Gastrocnemius medialis (tissue), 4 donors: ENCODE measurements around the gene SEPTIN11.

Experiments
- POLR2A ChIP-seq, 2 donors: fragments of 450-650 bp; IDR thresholded peaks; one replicate each; pipeline ENCODE4 v1.6.1; 2017; ENCODE audit warnings: antibody characterized with exemption in 2 of 2, mild to moderate bottlenecking in 2 of 2, moderate library complexity in 2 of 2
- TF ChIP-seq, protein P1 (sequence below), 5 experiments: fragments of 450-650 bp in 3 of 5; fragments of 200-600 bp in 2 of 5; sonication (generic) in 2 of 5; IDR thresholded peaks in 4 of 5; conservative IDR thresholded peaks in 1 of 5; 1 replicate in 4 of 5; 2 replicates in 1 of 5; pipeline ENCODE4 v1.5.1; 2016 to 2019; ENCODE audit warnings: antibody characterized with exemption in 5 of 5, mild to moderate bottlenecking in 3 of 5, moderate library complexity in 3 of 5

DNA sequence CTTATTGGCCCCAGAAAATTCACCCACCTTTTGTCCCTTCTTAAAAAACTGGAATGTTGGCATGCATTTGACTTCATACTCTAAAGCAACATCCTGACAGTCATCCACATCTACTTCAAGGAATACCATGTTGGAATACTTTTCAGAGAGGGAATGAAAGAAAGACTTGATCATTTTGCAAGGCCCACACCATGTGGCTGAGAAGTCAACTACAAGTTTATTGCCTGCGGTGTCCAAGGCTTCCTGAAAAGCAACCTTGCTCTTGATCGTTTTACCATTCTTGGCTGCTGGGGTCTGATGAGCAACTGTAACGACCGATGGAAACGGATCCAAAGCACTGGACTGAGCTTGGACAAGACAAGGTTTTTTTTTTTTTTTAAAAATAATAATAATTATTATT, 9.3 kb downstream of the SEPTIN11 start:
- TF ChIP-seq, protein P1, sequence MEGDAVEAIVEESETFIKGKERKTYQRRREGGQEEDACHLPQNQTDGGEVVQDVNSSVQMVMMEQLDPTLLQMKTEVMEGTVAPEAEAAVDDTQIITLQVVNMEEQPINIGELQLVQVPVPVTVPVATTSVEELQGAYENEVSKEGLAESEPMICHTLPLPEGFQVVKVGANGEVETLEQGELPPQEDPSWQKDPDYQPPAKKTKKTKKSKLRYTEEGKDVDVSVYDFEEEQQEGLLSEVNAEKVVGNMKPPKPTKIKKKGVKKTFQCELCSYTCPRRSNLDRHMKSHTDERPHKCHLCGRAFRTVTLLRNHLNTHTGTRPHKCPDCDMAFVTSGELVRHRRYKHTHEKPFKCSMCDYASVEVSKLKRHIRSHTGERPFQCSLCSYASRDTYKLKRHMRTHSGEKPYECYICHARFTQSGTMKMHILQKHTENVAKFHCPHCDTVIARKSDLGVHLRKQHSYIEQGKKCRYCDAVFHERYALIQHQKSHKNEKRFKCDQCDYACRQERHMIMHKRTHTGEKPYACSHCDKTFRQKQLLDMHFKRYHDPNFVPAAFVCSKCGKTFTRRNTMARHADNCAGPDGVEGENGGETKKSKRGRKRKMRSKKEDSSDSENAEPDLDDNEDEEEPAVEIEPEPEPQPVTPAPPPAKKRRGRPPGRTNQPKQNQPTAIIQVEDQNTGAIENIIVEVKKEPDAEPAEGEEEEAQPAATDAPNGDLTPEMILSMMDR (IDR thresholded peaks at IDR 0.05 in 4 of 5, conservative IDR thresholded peaks at IDR 0.05 in 1 of 5): no peak
- no peak for TF ChIP-seq POLR2A (IDR thresholded peaks at IDR 0.05)
